Hematopoietic multipotent progenitor cell treated with erythropoietin and hydrocortisone succinate and interleukin-3 and kit ligand, for 8 days (in vitro differentiated cells): Measurements from ENCODE around the gene GALNT11.
"Not testable (repeated sequence)": the region's sequence is repeated elsewhere in the genome, so short reads cannot be mapped to it uniquely, and the experiment has no call there.

Experiments
- DNase-seq: peaks from one replicate; pipeline ENCODE4 v3.0.0-alpha.2; 2015

GALNT11 gene

GRCh38 chr7:152030059-152030458, 4.6 kb downstream of the GALNT11 start:
- peak; percentile 48 for DNase-seq

DNA sequence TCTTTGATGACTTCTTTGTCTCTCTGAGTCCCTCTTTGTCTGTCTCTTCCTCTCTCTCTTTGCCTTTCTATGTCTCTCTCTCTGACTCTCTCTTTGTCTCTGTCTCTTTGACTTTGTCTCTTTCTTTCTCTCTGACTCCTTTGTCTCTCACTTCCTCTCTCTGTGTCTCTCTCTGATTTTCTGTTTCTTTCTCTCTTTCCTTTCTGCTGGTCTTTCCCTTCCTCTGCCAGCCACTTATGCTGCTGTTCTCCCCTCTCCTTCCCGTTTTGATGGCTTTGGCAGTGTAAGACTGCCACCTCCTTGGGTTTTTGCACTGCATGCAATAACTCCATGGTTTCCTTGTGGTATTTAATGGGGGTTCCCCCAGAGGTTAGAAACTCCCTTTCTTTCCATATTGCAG, 5.2 kb downstream of the GALNT11 start:
- DNase-seq, result not testable (repeated sequence)

- DNase-seq, result no peak
Measured at GRCh38 chr7:152035817-152036216, 10.3 kb downstream of the GALNT11 start.

- DNase-seq, result not testable (repeated sequence)
Measured at GRCh38 chr7:152038410-152038809, 12.9 kb downstream of the GALNT11 start.

DNA sequence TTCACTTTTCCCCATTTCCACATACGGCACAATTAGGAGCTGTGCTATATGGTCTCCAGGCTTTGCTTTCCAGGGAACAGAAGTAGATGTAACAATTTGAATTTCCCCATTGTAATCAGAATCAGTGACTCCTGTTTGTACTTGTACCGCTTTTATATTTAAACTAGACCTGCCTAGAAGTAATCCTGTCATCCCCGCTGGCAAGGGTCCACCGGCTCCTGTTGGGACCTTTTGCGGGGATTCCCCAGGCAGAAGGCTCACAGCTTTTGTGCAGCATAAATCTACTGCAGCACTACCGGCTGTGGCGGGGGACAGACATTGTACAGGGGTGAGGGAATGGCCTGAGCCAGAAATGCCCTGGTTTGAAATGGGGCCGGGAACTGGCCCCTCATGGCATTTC, 17.6 kb downstream of the GALNT11 start:
- DNase-seq, result not testable (repeated sequence)

DNA sequence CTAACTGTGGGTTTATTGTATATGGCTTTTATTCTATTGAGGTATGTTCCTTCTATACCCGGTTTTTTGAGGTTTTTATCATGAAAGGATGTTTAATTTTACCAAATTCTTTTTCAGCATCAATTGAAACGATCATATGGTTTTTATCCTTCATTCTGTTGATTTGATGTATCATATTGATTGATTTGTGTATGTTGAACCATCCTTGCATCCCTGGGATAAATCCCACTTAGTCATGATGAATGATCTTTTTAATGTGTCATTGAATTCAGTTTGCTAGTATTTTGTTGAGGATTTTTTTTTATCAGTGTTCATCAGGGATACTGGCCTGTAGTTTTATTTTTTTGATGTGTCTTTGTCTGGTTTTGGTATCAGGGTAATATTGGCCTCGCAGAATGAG, 19.4 kb downstream of the GALNT11 start:
- not testable (repeated sequence) for DNase-seq

- DNase-seq, result no peak
Measured at GRCh38 chr7:152046531-152046930, 21.1 kb downstream of the GALNT11 start.

- no peak for DNase-seq
Measured at GRCh38 chr7:152048051-152048450, 22.6 kb downstream of the GALNT11 start.

GRCh38 chr7:152050547-152050971, 25.1 kb downstream of the GALNT11 start:
- DNase-seq, result no peak

DNA sequence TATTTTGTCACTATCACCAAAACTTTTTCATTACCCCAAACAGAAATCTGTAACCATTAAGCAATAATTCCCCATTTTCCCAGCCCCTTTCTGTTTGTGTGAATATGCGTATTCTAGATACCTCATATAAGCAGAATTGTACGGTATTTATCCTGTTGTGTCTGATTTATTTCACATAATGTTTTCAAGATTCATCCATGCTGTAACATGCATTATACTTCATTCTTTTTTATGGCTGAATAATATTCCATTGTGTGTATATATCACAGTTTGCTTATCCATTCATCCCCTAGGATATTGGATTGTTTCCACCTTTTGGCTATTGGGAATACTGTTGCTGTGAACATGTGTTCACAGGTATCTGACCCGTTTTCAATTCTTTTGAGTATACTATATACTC, 26.5 kb downstream of the GALNT11 start:
- DNase-seq, result no peak

- no peak for DNase-seq
Measured at GRCh38 chr7:152052771-152053170, 27.3 kb downstream of the GALNT11 start.

DNA sequence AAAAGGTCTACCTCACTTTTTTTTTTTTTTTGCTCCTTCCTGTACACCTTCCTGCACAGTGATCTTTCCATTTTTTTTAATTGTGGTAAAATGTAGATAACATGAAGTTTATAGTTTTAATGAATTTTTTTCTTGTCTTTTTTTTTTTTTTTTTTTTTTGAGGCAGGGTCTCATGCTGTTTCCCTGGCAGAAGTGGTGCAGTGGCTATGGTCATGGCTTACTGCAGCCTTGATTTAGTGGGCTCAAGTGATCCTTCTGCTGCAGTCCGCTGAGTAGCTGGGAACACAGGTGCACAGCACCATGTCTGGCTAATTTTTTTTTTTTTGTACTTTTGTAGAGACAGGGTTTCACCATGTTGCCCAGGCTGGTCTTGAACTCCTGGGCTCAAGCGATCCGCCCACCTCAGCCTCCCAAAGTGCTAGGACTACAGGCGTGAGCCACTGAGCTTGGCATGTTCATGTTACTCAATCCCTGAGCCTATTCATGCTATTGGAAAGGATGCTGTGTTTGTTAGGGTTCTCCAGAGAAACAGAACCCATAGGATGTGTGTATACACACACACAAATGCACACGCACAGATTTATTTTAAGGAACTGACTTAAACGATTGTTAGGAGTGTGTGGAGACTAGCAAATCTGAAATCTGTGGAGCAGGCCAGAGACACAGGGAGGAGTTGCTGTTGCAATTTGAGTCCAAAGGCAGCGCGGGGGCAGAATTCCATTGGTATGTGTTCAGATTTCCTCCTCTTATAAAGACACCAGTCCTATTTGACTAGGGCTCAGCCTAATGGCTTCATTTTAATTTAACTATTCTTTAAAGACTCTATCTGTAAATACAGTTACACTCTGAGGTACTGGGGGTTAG, 29.1 kb downstream of the GALNT11 start:
- no peak for DNase-seq

DNA sequence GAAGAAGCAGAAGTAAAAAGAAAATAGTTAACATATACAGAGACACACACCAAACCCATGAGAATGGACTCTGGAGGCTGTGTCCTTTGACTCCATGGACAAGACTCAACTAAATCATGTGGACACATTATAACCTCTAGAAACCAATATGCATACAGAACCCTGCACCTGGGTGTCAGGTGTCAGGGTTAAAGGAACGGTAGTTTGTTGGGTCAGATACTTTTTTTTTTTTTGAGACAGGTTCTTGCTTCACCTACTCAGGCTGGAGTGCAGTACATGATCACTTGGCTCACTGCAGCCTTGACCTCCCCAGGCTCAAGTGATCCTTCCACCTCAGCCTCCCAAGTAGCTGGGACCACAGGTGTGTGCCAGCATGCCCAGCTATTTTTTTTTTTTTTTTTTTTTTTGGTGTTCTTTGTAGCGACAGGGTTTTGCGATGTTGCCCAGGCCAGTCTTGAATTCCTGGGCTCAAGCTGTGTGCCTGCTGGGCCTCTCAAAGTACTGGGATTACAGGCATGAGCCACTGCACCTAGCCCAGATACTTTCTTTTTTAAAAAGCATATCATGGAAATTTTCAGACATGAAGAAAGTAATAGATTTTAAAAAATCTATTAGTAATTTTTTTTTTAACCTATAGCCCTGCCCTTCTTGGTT, 31.3 kb downstream of the GALNT11 start:
- no peak for DNase-seq

DNA sequence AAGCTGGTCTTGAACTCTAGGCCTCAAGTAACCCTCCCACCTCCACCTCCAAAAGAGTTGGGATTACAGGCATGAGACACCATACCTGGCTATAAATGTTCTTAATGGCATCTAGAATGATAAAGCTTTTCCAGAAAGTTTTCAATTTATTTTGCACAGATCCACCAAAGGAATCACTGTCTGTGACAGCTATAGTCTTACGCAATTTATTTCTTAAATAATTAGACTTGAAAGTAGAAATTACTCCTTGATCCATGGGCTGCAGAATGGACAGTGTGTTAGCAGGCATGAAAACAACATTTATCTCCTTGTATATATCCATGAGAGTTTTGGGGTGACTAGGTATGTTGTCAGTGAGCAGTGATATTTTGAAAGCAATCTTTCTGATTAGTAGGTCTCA, 33.8 kb downstream of the GALNT11 start:
- no peak for DNase-seq

GRCh38 chr7:152061086-152061485, 35.6 kb downstream of the GALNT11 start:
- DNase-seq, result not testable (repeated sequence)

DNA sequence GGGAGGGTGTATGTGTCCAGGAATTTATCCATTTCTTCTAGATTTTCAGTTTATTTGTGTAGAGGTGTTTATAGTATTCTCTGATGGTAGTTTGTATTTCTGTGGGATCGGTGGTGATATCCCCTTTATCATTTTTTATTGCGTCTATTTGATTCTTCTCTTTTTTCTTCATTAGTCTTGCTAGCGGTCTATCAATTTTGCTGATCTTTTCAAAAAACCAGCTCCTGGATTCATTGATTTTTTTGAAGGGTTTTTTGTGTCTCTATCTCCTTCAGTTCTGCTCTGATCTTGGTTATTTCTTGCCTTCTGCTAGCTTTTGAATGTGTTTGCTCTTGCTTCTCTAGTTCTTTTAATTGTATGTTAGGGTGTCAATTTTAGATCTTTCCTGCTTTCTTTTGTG, 37.7 kb downstream of the GALNT11 start:
- DNase-seq, result not testable (repeated sequence)

- not testable (repeated sequence) for DNase-seq
Measured at GRCh38 chr7:152063821-152064220, 38.3 kb downstream of the GALNT11 start.

GRCh38 chr7:152065800-152066344, 40.4 kb downstream of the GALNT11 start:
- not testable (repeated sequence) for DNase-seq

GRCh38 chr7:152072421-152072820, 46.9 kb downstream of the GALNT11 start:
- DNase-seq, result no peak

DNA sequence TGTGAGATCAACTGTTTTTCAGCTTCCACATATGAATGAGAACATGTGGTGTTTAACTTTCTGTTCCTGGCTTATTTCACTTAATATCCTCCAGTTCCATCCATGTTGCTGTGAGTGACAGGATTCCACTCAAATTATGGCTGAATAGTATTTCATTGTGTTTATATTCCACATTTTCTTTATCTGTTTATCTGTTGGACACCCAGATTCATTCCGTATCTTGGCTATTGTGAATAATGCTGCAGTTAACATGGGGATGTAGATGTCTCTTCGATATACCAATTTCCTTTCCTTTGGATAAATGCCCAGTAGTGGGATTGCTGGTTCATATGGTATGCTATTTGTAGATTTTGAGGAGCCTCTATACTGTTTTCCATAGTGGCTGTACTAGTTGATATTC, 47.9 kb downstream of the GALNT11 start:
- DNase-seq, result no peak

GRCh38 chr7:152074673-152075072, 49.2 kb downstream of the GALNT11 start:
- DNase-seq, result no peak

DNA sequence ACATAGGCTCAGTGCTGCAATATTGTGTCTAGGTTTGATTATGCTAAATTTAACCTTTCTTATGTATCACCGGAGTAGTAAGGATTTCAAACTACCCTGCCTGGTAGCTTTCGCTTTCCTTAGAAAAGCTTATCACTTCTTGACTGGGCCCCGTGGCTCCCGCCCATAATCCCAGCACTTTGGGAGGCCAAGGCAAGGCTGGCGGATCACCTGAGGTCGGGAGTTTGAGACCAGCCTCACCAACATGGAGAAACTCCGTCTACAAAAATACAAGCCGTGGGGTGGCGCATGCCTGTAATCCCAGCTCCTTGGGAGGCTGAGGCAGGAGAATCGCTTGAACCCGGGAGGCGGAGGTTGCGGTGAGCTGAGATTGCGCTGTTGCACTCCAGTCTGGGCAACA, 49.9 kb downstream of the GALNT11 start:
- not testable (repeated sequence) for DNase-seq

GRCh38 chr7:152076324-152076821, 50.9 kb downstream of the GALNT11 start:
- DNase-seq, result peak; percentile 14
